HAP-1 (cell line): ENCODE results near the gene IFNL2.

ENCODE experiments used
- DNase-seq, 2 experiments: peaks; one replicate each; pipeline ENCODE4 v3.0.0-alpha.2; 2016 to 2020; ENCODE audit warnings: low spot score in 2 of 2
- H3K27me3 ChIP-seq: fragments of 250-450 bp; sonication (Bioruptor Pico); 2 replicates; pipeline ENCODE4 v1.5.1; 2020; ENCODE audit warnings: low read depth, mild to moderate bottlenecking, moderate library complexity
- H3K36me3 ChIP-seq: fragments of 250-450 bp; sonication (Bioruptor Pico); replicated peaks from 2 replicates; pipeline ENCODE4 v1.5.1; 2020; ENCODE audit warnings: mild to moderate bottlenecking
- H3K4me1 ChIP-seq: fragments of 250-450 bp; sonication (Bioruptor Pico); 2 replicates; pipeline ENCODE4 v1.5.1; 2020; ENCODE audit warnings: mild to moderate bottlenecking
- H3K4me3 ChIP-seq: fragments of 250-450 bp; sonication (Bioruptor Pico); 2 replicates; pipeline ENCODE4 v1.5.1; 2020; ENCODE audit warnings: mild to moderate bottlenecking, moderate library complexity
- H3K9me3 ChIP-seq: fragments of 250-450 bp; sonication (Bioruptor Pico); 2 replicates; pipeline ENCODE4 v1.5.1; 2020; ENCODE audit warnings: mild to moderate bottlenecking, moderate library complexity
- in situ Hi-C: fragments of 300-500 bp; cut with MboI; formaldehyde crosslinking; loops from 3 replicates; pipeline ENCODE4 v1.14.3; 2020; ENCODE audit warnings: low sequenced_read_pairs, inconsistent platforms, mixed read lengths

The IFNL2 gene

DNA sequence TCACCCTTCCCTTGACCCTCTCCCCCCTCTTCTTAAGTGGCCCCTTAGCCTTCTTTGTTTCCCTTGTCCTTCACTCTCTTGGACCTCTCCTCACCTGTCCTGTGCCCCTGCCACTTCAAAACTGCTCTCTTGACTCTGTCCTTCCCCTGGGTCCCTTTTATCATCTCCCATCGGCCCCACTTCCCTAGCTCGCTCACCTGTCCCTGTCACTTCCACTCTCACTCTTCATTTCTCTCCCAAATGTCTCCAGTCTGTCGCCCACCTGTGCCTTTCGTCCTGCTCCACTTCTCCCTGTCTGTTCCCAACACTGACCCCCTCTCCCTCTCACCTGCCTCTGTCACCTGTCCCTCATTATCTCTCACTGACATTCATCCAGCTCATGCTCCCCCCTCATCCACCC is 28.7 kb downstream of the IFNL2 start:
- no peak for DNase-seq

DNA sequence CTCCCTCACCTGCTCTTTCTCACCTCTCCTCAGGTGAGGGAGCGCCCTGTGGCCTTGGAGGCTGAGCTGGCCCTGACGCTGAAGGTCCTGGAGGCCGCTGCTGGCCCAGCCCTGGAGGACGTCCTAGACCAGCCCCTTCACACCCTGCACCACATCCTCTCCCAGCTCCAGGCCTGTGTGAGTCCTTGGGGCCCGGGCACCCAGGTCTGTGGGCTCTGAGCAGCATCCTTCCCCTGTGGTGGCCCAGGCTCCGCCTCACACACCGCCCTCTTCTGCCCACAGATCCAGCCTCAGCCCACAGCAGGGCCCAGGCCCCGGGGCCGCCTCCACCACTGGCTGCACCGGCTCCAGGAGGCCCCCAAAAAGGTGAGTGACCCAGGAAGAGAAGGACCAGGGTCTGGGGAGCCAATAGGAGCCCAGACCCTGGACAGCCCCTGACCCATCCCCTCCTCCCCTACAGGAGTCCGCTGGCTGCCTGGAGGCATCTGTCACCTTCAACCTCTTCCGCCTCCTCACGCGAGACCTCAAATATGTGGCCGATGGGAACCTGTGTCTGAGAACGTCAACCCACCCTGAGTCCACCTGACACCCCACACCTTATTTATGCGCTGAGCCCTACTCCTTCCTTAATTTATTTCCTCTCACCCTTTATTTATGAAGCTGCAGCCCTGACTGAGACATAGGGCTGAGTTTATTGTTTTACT is 29.9 kb downstream of the IFNL2 start:
- no peak for DNase-seq
- in situ Hi-C loops, result no loop called here
- no peaks in the 10 kb centered on the region for H3K36me3 ChIP-seq
- no peaks in the 10 kb centered on the region for H3K4me1 ChIP-seq
- H3K4me3 ChIP-seq, result no peak overlapping the region
- no peaks in the 10 kb centered on the region for H3K9me3 ChIP-seq
- no peaks in the 10 kb centered on the region for H3K27me3 ChIP-seq

More for the DNA sequence above, 28.7 kb downstream of the IFNL2 start:
- H3K27me3 ChIP-seq, result peaks cover 3% of the 10 kb centered on the region; the same call in 1 of the 2 replicates
- H3K4me3 ChIP-seq, result no peak overlapping the region
- H3K4me1 ChIP-seq, result no peaks in the 10 kb centered on the region
- in situ Hi-C loops, result no loop called here
- H3K9me3 ChIP-seq, result no peaks in the 10 kb centered on the region
- H3K36me3 ChIP-seq, result no peaks in the 10 kb centered on the region

DNA sequence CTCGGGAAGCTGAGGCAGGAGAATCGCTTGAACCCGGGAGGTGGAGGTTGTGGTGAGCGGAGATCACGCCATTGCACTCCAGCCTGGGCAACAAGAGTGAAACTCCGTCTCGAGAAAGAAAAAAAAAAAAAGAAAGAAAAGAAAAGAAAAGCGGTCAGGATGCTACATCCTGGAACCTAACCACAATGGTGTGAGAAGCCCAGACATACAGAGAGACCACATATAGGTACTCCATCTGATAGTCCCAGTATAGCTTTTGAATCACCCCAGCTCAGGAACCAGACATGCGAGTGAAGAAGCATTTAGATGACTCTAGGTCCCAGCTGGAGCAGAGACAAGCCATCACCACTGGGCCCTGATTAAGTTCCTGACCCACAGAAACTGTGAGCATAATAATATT is 31.2 kb downstream of the IFNL2 start:
- no peaks in the 10 kb centered on the region for H3K9me3 ChIP-seq
- no peak for DNase-seq
- no peaks in the 10 kb centered on the region for H3K4me1 ChIP-seq
- no peak overlapping the region for H3K4me3 ChIP-seq
- no peaks in the 10 kb centered on the region for H3K27me3 ChIP-seq
- in situ Hi-C loops, result no loop called here
- H3K36me3 ChIP-seq, result no peaks in the 10 kb centered on the region

DNA sequence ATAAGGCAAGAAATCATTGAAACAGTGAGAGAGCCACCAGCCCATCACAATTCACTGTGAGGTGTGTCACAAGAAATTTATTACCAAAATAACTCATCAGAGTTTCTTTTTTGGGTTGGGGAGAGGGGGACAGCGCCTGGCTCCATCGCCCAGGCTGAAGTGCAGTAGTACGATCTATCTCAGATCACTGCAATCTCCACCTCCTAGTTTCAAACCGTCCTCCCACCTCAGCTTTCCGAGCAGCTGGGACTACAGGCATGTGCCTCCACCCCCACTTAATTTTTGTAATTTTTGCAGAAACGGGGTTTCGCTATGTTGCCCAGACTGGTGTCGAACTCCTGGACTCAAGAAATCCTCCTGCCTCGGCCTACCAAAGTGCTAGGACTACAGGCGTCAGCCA is 31.6 kb downstream of the IFNL2 start:
- Histone ChIP-seq H3K9me3 (no peaks in the 10 kb centered on the region), H3K4me3 (no peak overlapping the region), H3K4me1 (no peaks in the 10 kb centered on the region), H3K27me3 (no peaks in the 10 kb centered on the region), H3K36me3 (no peaks in the 10 kb centered on the region)
- DNase-seq, result no peak
- in situ Hi-C loops, result no loop called here

DNA sequence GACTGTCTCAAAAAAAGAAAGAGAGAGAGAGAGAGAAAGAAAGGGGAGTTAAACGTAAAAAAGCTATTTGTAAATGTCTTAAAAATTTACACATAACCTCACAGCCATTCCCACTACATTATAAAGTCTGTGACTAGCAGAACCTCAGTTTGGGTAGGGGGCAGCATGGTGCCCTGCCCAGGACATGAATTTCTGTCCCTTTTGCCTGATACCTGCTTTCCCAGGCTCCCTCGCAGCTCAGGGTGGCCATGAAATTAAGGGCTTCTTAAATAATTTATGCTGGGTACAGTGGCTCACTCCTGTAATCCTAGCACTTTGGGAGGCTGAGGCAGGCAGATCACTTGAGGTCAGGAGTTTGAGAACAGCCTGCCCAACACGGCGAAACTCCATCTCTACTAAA is 32.8 kb downstream of the IFNL2 start:
- H3K27me3 ChIP-seq, result no peaks in the 10 kb centered on the region
- H3K4me1 ChIP-seq, result no peaks in the 10 kb centered on the region
- no peak overlapping the region for H3K4me3 ChIP-seq
- H3K9me3 ChIP-seq, result no peaks in the 10 kb centered on the region
- in situ Hi-C loops, result no loop called here
- no peaks in the 10 kb centered on the region for H3K36me3 ChIP-seq
- no peak for DNase-seq

DNA sequence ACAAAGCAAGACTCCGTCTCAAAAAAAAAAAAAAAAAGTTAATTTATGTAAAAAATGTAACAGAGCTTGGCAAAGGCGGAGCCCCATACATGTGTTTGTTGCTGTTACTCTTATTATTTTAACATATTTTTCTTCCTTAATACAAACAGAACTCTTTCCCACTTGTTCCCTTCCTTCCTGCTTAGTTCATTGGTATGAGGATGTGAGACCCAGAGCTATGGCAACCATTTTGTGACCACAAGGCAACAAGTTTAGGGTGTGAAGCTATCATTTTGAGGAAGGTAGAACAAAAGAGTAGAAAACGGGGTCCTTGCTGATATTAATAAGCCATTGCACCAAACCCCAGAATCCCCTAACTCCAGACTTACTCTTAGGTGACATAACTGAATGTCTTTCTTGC is 33.4 kb downstream of the IFNL2 start:
- Histone ChIP-seq H3K27me3 (no peaks in the 10 kb centered on the region), H3K4me3 (no peak overlapping the region), H3K36me3 (no peaks in the 10 kb centered on the region), H3K4me1 (no peaks in the 10 kb centered on the region), H3K9me3 (no peaks in the 10 kb centered on the region)
- in situ Hi-C loops, result no loop called here
- DNase-seq, result no peak

DNA sequence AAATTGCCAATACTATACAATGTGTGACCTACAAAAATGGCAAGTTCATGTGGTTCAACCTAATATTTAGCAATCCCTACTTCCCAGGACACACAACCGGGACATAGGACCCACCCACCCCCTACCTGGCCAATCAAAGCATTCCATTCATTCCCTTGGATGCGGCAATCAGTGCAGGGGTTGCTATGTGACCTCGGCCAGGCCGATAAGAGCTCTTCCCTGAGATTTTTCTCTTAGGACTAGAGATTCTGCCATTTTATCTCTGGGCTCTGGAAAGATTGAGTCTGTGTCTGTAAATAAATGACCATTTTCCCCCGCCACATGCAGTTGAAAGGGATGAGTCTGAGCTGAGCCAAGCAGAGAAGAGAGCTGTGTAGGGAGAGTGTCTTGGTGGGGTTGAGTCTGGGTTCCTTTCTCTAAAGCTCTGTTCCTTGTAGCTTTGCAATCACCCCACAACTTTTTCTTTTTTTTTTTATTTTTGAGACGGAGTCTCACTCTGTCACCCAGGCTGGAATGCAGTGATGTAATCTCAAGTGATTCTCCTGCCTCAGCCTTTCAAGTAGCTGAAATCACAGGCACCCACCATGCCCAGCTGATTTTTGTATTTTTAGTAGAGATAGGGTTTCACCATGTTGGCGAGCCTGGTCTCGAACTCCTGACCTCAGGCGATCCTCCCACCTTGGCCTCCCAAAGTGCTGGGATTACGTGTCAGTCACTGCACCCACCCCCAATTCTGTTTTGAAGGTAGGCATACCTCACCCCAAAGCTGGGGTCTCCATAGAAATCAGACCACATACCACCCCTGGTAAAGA is 35.4 kb downstream of the IFNL2 start:
- Histone ChIP-seq H3K27me3 (no peaks in the 10 kb centered on the region), H3K4me3 (no peak overlapping the region), H3K36me3 (0 out of 2 replicates have a peak, but pooled peaks cover 4% of the 10 kb centered on the region), H3K4me1 (no peaks in the 10 kb centered on the region), H3K9me3 (no peaks in the 10 kb centered on the region)
- in situ Hi-C loops, result no loop called here
- DNase-seq, result no peak

DNA sequence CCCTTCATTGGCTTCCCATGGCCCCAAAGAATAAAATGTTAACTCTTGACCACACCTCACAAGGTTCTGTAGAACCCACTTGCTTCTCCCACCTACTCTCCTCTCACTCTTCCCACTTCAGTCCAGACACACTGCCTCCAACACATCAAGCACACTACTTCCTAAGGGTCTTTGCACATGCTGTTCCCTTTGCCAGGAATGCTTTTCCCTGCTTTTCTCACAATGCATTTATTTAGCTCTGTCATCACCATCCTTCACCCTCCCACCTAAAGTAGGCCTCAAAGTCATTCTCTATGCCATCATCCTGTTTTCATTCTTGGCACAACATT is 36.0 kb downstream of the IFNL2 start:
- no peak overlapping the region for H3K4me3 ChIP-seq
- no peaks in the 10 kb centered on the region for H3K9me3 ChIP-seq
- no peak for DNase-seq
- H3K36me3 ChIP-seq, result 0 out of 2 replicates have a peak, but pooled peaks cover 4% of the 10 kb centered on the region
- H3K4me1 ChIP-seq, result no peaks in the 10 kb centered on the region
- in situ Hi-C loops, result no loop called here
- no peaks in the 10 kb centered on the region for H3K27me3 ChIP-seq

DNA sequence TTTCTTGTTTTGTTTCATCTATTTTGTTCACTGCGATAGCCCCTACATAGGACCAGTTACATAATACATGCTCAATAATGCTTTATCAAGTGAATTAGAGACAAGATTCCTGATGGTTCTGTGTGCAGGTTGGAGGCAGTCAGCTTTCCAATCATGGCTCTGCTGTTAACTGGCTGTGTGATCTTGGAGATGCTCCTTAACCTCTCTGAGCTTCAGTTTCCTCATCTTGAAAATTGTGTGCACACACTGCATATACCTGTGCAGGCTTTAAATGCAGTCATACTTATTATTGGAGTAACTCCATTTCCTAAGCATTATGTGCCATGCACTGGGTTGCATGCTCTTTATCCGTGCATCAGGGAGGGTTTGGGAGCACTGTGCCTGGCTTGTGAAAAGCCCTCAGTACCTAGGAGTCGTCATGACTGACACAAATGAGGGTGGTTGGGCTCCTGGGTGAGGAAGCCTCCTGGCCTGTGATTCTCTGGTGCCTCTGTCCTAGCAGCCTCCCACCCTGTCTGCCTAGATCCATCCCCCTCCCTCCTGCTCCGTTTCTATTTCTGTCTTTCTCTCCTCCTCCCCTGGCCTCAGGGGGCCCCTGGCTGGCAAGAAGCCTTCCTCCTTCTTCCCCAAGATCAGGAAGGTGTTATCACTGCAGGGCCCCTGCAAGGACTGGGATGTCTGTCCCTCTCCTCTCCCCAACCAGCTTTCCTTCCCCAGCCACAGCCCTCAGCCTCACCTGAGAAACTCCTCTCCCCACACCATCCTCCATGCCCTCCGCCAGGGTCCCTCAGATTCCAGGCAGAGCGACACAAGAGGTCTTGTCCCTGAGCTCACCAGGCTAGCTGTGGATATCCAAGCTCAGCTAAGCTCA is 36.7 kb downstream of the IFNL2 start:
- in situ Hi-C loops, result no loop called here
- 0 out of 2 replicates have a peak, but pooled peaks cover 7% of the 10 kb centered on the region for H3K36me3 ChIP-seq
- no peaks in the 10 kb centered on the region for H3K27me3 ChIP-seq
- H3K4me1 ChIP-seq, result no peaks in the 10 kb centered on the region
- DNase-seq, result no peak
- no peak overlapping the region for H3K4me3 ChIP-seq
- no peaks in the 10 kb centered on the region for H3K9me3 ChIP-seq

DNA sequence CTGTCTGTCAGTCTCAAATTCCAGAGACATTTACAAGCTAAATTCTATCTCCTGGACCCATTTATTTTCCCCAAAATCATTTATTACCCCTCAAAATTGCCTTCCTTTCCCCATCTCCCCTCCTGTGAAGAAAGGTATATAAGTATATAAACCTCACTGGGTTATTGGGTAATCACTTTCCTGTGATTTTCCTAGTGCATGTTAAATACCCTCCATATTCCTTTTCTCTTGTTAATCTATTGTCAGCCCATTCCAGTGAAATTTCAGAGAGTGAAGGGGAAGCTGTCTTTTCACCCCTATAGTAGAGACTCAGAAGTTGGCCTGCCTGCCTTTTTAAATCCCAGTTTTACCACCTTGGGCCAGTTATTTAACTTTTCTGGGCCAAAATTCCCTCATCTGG is 37.9 kb downstream of the IFNL2 start:
- Histone ChIP-seq H3K4me3 (no peak overlapping the region), H3K27me3 (no peaks in the 10 kb centered on the region), H3K4me1 (no peaks in the 10 kb centered on the region), H3K9me3 (no peaks in the 10 kb centered on the region), H3K36me3 (0 out of 2 replicates have a peak, but pooled peaks cover 15% of the 10 kb centered on the region)
- in situ Hi-C loops, result no loop called here
- DNase-seq, result no peak

DNA sequence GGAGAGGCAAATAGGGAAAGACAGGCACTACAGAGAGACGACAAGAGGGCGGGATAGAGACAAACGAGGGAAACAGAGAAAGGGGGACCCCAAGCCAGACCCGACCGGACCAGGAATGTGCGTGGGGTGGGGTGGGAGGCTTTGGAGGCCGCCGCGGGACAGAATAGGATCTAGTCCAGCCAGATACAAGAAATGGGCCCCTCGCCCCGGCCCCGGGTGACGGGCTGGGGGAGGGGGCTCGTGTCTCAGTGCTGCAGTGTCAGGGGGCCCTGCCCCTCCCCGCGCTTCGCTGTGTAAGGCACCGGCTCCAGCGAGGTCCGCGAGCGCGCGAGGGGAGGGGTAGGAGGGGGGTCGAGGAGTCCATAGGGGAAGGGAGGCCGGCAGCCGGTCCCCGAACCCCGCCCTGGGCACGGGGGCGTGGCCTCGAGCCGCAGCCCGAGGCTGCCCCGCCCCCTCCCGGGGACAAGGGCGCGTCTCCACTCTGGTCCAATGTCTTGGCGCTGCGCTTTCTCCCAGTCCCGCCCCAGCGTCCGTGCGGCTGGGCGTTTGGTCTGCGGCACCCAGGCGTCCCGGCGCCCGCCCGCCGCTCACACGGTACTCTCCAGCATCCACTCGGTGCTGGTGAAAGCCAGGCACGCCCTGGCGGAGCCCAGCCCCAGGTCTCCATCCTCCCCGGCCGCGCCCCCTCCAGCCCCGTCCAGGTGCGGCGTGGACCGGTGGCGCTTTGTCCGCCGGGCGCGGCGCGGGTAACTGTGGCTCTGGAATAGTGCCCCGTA is 39.0 kb downstream of the IFNL2 start:
- Histone ChIP-seq H3K27me3 (no peaks in the 10 kb centered on the region), H3K36me3 (peaks cover 21% of the 10 kb centered on the region), H3K9me3 (no peaks in the 10 kb centered on the region), H3K4me3 (no peak overlapping the region), H3K4me1 (no peaks in the 10 kb centered on the region)
- no peak for DNase-seq
- in situ Hi-C loops, result no loop called here

DNA sequence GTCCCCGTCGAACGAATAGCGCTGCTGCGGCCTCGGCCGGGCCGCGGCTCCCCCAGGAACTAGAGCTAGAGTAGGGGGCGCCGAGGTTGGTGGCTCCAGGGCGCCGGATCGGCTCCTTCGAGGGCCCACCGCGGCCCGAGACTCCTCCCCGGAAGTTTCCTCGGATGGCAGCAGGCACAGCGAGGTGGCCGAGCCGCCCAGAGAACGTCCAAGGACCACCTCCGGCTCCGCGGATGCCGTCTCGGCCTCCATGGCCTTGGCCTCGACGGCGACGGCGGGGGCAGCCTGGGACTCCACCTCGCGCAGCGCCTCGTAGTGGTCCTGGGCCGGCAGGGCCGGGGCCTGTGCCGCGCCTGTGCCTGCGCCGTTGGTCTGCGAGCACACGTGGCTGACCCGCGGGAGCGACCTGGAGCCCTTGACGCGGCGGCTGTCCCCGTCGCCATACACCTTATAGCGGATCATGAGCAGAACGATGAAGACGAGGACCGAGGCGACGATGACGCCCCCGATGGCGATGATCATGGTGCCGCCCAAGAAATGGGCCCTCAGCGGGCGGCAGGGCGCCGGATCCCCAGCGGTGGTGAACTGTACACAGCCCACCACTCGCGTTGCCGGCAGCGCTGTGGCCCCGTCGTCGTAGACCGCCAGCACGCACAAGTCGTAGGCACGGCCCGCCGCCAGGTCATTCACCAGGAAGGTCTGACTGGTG is 39.8 kb downstream of the IFNL2 start:
- H3K9me3 ChIP-seq, result no peaks in the 10 kb centered on the region
- H3K27me3 ChIP-seq, result no peaks in the 10 kb centered on the region
- DNase-seq, result no peak
- H3K4me1 ChIP-seq, result no peaks in the 10 kb centered on the region
- in situ Hi-C loops, result no loop called here
- H3K4me3 ChIP-seq, result no peak overlapping the region
- H3K36me3 ChIP-seq, result peaks cover 26% of the 10 kb centered on the region
